ENCODE results near the gene BLCAP.
"Not testable (repeated sequence)": the region's sequence is repeated elsewhere in the genome, so short reads cannot be mapped to it uniquely, and the experiment has no call there.

The BLCAP gene

GRCh38 chr20:37527638-37528445 is at the start of gene BLCAP:
Gene BLCAP (minus strand): TSS chr20:37527876. CDS start chr20:37519174, 8,702 bp downstream.
- no peak for TF ChIP-seq GATA1 (IDR thresholded peaks at IDR 0.05; ENCODE audit: low read depth, low read length)
- TF ChIP-seq POLR2A (IDR thresholded peaks at IDR 0.05; ENCODE audit: low read length), result peak; percentile 65
- peak; percentile 93 to 97 for DNase-seq

- DNase-seq, result not testable (repeated sequence)
These were observed 49.8 kb upstream of the BLCAP start for GRCh38 chr20:37577436-37577835.

- TF ChIP-seq POLR2A (IDR thresholded peaks at IDR 0.05; ENCODE audit: low read length) (no peak), GATA1 (IDR thresholded peaks at IDR 0.05; ENCODE audit: low read depth, low read length) (no peak)
- no peak for DNase-seq
These were observed 49.2 kb upstream of the BLCAP start for GRCh38 chr20:37576911-37577310.

- no peak for TF ChIP-seq POLR2A (IDR thresholded peaks at IDR 0.05; ENCODE audit: low read length)
- TF ChIP-seq GATA1 (IDR thresholded peaks at IDR 0.05; ENCODE audit: low read depth, low read length), result no peak
- DNase-seq, result no peak
These were observed 48.2 kb upstream of the BLCAP start for GRCh38 chr20:37575884-37576283.

GRCh38 chr20:37574199-37574890 is 46.7 kb upstream of the BLCAP start:
- DNase-seq, result no peak
- TF ChIP-seq GATA1 (IDR thresholded peaks at IDR 0.05; ENCODE audit: low read depth, low read length) (no peak), POLR2A (IDR thresholded peaks at IDR 0.05; ENCODE audit: low read length) (no peak)

- no peak for TF ChIP-seq GATA1 (IDR thresholded peaks at IDR 0.05; ENCODE audit: low read depth, low read length)
- no peak for TF ChIP-seq POLR2A (IDR thresholded peaks at IDR 0.05; ENCODE audit: low read length)
- no peak for DNase-seq
These were observed 46.0 kb upstream of the BLCAP start for GRCh38 chr20:37573626-37574198.

- no peak for TF ChIP-seq GATA1 (IDR thresholded peaks at IDR 0.05; ENCODE audit: low read depth, low read length)
- no peak for TF ChIP-seq POLR2A (IDR thresholded peaks at IDR 0.05; ENCODE audit: low read length)
- DNase-seq, result no peak
These were observed 43.4 kb upstream of the BLCAP start for GRCh38 chr20:37571033-37571432.

- no peak for TF ChIP-seq GATA1 (IDR thresholded peaks at IDR 0.05; ENCODE audit: low read depth, low read length)
- no peak for TF ChIP-seq POLR2A (IDR thresholded peaks at IDR 0.05; ENCODE audit: low read length)
- DNase-seq, result no peak
These were observed 42.7 kb upstream of the BLCAP start for GRCh38 chr20:37570419-37570818.

- TF ChIP-seq GATA1 (IDR thresholded peaks at IDR 0.05; ENCODE audit: low read depth, low read length) (no peak), POLR2A (IDR thresholded peaks at IDR 0.05; ENCODE audit: low read length) (no peak)
- DNase-seq, result no peak
These were observed 40.3 kb upstream of the BLCAP start for GRCh38 chr20:37567671-37568588.

- TF ChIP-seq POLR2A (IDR thresholded peaks at IDR 0.05; ENCODE audit: low read length), result no peak
- no peak for TF ChIP-seq GATA1 (IDR thresholded peaks at IDR 0.05; ENCODE audit: low read depth, low read length)
- no peak for DNase-seq
These were observed 39.6 kb upstream of the BLCAP start for GRCh38 chr20:37567331-37567665.

- TF ChIP-seq POLR2A (IDR thresholded peaks at IDR 0.05; ENCODE audit: low read length) (no peak), GATA1 (IDR thresholded peaks at IDR 0.05; ENCODE audit: low read depth, low read length) (no peak)
- no peak for DNase-seq
These were observed 39.1 kb upstream of the BLCAP start for GRCh38 chr20:37566590-37567330.

- TF ChIP-seq POLR2A (IDR thresholded peaks at IDR 0.05; ENCODE audit: low read length), result no peak
- no peak for TF ChIP-seq GATA1 (IDR thresholded peaks at IDR 0.05; ENCODE audit: low read depth, low read length)
- DNase-seq, result no peak
These were observed 37.6 kb upstream of the BLCAP start for GRCh38 chr20:37565134-37565811.

Measured in erythroblast (primary cell).